Activated CD8-positive, alpha-beta memory T cell treated with anti-CD3 and anti-CD28 coated beads for 24 hours (primary cell): ENCODE measurements around the gene ULK2.
"Not testable (repeated sequence)": the region's sequence is repeated elsewhere in the genome, so short reads cannot be mapped to it uniquely, and the experiment has no call there.

Experiments
- DNase-seq: peaks from one replicate; pipeline ENCODE4 v3.0.0-alpha.2; 2020

The ULK2 gene

DNA sequence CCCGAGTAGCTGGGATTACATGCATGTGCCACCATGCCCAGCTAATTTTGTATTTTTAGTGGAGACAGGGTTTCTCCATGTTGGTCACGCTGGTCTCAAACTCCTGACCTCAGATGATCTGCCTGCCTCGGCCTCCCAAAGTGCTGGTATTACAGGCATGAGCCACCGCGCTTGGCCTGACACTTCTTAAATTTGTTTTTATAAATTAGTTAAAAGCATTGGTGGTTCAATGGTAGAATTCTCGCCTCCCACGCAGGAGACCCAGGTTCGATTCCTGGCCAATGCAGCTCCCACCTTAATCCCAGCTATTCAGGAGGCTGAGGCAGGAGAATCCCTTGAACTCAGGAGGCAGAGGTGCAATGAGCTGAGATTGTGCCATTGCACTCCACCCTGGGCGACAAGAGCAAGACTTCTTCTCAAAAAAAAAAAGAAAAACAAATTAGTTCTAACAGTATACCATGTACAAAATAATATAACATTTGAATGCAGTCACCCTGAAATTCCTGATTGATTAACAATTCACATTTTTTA, 7.0 kb downstream of the ULK2 start:
- not testable (repeated sequence) for DNase-seq

DNA sequence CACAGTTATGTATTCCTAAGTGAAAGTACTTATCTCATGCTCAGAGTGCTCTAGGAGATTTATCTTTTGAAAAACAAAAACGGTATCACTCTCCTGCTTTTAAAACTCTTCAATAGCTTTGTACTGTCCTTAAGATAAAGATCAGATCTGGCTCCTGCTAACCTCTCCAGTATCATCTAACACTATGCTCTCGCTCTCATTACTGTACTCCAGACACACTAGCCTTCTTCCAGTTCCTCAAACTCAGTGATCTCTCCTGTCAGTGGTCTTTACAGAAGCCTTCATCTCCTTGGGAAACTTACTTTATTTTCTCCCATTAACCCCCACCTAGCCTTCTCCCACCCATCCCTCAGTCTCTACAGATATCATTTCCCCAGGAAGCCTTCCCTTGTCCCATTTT, 10.1 kb downstream of the ULK2 start:
- no peak for DNase-seq

DNA sequence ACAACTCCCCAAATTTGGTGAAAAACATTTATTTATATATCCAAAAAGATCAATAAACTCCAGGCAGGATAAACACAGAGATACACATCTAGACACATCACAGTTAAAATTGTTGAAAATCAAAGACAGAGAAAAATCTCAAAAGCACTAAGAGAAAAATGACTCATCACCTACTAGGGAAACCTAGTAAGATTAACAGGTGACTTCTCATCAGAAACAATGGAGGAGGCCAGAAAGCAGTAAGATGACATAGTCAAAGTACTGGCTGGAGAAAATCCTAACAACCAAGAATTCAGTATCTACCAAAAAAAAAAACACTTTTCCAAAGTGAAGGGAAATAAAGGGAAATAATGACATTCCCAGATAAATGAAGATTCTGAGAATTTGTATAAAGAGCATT, 33.8 kb downstream of the ULK2 start:
- no peak for DNase-seq

DNA sequence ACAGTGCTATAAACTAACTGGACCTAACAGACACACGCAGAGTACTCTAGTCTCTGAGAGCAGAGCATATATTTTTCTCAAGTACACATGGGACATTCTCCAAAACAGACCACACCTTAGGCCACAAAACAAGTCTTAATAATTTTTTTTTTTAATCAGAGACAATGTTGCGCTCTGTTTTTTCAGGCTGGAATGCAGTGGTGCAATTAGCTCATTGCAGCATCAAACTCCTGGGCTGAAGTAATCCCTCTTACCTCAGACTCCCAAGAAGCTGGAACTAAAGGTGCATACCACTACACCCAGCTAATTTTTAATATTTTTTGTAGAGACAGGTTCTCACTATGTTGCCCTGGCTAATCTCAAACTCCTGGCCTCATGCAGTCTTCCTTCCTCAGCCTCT, 37.7 kb downstream of the ULK2 start:
- DNase-seq = no peak

DNA sequence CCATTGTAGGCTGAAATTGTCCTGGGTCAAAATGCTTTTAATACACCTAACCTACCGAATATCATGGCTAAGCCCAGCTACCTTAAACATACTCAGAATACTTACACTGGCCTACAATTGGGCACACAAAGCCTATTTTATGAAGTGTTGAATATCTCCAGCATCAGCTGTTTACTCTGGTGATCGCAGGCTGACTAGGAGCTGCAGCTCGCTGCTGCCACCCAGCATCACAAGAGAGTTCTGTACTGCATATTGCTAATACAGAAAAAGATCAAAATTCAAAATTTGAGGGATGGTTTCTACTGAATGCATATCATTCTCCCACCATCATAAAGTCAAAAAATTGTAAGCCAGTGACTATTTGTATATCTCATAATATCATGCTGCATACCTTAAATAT, 55.3 kb downstream of the ULK2 start:
- no peak for DNase-seq

DNA sequence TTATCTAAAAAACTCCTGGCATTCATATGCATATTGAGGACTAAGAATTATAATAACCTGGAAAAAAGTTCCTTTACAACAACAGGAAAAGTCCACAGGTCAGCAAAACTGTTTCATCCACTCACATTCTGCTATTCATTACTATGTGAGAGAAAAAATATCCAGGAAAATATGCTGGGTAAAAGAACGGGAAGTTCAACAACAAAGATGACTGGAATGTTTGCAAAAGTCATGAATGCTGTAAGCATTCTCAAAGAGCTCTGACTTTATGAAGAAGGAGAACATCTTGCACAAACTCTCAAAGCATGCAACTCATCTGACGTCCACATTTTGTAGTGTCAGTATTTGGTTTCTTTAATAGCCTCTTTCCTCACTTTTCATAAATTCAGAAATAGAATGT, 62.7 kb downstream of the ULK2 start:
- DNase-seq = no peak

DNA sequence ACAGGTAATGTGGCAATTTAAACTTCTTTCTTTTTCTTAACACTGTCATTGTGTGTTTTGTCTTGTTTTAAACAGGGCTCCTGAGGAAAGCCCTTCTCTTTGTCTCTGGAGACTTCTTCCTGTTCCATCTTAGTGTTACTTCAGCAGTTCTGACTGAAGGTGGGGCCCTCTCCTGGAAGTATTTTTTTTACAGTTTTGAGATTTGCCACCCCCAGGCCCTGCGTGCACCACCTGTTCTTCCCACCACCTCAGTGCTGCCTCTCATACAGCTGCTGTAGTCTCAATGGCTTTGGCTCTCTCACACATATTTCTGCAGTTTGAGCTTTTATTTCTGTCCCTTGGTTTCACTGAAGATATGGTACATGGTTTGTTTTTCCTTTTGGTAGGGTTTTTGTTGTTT, 67.2 kb downstream of the ULK2 start:
- DNase-seq = no peak

DNA sequence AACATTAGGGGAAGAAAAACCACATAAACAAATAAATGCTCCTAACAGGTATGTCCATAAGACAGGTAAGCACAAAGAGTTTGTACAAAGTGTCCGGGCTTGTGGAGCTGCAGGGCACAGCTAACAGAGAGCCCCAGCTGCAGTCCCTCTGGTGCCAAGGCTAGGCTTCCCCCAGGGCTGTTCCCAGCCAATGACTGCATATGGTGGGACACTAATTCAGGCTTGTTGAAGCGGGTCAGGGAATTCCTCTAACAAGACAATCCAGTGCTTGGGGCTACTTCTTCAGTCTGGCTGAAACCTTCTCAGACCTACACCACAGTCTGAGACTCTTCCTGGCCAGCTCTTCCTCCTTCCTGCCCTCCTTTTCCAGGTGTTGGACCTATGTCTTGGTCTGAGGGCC, 67.9 kb downstream of the ULK2 start:
- DNase-seq = no peak

DNA sequence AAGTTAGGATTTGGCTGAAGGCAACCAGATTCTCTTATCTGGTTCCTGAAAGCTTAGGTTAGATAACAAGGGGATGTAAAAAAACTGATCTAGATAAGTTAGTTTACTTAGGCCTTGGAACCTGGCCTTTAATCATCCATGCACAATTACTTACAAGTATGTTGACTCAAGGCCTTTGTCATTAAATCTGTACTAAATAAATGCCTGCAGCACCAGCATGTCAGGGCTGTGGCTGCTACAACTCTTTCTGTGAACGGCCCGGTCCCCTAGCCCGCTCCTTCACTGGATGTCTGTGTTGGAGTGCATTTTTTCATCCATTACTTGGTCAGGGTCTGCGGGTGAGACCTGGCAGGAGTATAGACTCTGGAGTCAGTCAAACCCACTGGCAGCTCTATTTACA, 71.3 kb downstream of the ULK2 start:
- no peak for DNase-seq

DNA sequence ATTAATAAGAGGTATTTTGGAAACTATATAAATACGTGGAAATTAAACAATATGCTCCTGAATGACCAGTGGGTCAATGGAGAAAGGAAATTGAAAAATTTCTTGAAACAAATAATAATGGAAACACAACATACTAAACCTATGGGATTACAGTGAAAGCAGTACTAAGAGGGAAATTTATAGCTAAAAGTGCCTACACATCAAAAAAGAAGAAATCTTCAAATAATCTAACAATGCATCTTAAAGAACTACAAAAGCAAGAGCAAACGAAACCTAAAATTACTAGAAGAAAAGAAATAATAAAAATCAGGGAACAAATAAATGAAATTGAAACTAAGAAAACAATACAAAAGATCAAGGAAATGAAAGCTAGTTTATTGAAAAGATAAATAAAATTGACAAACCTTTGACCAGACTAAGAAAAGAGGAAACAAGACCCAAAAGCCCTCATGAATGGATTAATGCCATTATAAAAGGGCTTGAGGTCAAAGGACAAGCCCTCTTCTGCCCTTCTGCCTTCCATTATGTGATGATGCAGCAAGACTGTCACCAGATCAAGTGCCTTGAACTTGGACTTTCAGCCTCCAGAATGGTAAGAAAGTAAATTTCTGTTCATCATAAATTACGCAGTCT, 75.7 kb downstream of the ULK2 start:
- no peak for DNase-seq

DNA sequence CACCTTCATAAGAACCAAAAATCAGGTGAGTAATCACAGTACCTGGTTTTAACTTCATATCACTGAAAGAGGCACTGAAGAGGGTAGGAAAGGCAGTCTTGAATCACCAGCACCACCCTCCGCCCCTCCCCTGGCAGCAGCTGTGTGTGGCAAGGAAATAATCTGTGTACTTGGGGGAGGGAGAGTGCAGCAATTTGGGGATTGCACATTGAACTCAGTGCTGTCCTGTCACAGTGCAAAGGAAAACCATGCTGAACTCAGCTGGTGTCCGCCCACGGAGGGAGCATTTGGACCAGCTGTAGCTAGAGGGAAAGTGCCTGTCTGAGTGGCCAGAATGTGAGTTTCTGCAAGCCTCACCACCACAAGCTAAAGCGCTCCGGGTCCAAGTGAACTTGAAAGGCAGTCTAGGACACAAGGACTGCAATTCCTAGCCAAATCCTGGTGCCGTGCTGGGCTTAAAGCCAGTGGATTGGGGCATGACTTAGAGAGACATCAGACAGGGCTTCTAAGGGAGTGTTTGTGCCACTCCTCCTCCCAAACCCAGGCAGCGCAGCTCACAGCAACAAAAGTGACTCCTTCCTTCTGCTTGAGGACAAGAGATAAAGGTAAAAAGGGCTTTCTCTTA, 79.9 kb downstream of the ULK2 start:
- DNase-seq = no peak

DNA sequence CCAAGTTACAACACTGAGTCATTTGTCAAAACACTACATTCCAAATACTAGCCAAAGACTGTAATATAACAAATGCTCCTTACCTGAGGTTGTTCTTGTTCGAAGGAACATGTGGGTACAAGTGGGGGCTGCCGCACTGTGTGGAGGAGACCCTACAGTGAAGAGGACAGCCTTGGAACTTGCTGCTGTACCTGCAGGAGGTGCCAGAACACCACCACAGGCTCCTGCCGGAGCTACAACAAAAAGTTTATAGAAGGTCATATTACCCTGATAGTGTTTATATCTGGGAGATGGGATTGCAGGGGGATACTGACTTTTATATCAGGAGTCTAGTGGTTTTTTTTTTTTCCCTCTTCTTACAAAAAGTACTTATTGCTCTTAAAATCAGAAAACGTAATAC, 81.9 kb downstream of the ULK2 start:
- DNase-seq = no peak

DNA sequence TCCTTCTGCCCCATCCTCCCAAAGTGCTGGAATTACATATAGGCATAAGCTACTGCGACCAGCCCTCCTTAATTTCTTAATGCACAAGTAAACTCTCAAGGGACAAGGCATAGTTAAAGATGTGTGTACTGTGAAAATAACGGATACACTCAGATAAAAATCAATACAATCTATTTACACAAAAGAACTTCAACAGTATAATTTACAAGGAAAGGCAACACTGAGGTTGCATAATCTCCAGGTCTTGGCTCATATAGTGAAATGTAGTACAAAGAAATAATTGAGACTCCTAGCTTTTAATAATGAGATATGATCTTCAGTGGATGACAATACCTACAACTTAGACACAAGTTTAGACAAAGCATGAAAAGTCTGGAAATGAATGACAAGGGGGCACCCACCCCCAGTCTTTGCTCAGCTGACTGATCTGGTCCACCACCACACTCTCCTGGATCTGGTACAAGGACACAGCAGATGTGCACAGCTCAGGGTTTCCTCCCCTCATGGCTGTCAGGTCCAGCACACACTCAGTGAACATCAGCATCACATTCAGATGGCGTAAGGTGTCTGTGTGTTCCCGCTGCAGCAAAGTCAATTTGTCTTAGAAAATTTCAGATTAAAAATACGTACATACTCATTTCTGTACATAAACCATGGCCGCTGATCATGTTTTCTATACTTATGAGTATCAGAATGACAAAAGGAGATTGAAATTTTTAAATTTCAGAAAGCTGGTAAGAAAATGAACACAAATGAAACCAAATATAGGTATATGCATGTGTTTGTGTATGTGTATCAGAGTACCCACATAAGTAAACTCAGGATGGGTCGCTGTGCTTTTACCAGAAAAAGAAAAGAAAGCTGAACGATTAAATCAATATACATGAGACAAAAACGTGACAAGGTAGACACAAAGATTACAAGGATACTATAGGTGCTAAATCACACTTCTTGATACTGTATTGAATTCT, 86.0 kb downstream of the ULK2 start:
- no peak for DNase-seq

DNA sequence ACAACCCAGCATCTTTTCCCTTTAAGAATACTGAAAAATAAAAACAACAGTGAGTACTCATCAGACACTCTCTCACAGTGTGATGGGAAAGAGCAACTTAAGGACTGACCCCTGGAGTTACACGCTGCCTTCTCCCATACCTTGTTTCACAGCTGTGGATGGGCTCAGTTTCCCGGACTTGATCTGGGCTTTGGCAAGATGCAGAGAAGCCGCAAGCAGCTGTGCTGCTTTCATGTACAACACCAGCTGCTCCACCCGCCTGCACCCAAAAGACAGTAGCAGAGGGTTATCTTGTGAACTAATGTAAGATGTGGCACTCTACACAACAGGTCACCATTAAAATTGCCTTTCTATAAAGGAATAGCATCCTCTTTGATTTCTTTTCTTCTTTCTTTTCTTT, 86.9 kb downstream of the ULK2 start:
- DNase-seq = no peak

DNA sequence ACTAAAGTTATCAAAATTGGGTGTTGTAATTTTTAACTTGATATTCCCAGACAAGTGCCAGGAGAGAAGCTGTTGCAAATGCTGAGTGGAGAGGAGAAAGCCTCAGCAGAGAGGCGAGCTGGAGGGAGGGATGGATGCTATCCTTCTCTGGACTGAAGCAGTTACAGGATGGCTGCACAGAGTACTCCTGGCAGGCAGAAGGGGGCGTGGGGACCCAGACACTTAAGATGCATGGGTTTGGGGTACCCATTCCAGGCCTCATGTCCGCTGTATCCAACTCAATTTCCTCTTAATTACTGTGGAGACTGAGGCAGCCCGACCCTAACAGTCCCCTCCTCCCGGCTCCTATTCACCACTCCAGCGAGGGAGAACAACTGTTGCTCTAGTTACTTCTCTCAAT, 94.2 kb downstream of the ULK2 start:
- DNase-seq = no peak

DNA sequence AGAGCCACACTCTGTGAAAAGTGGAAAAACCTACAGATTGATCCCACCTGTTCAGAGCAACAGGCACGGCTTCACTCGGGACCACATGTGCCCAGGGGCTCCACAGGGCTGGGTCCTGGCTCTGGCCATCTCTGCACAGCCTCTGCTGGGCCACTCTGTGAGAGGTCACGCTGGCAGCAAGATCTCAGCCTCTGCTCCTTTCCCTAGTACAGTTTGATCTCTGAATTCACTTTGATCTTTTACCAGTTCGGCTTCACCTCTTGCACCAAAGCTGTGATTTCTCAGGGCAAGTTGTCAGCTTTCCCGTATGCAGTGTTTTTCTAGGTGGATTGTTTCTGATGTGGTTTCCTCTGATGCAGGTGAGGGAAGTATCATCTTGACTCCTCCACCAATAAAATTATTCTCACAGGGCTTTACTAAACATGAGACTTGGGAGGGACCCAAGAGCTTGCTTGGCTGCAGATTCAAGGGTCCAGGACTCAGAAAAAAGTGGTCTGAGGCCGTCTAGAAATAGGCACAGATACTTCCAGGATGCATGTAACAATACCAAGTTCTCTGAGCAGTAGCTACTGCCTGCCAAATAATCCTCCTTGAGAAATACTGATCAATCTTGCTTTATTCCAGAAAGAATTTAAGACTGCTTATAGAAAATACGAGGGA, 95.6 kb downstream of the ULK2 start:
- DNase-seq = no peak

DNA sequence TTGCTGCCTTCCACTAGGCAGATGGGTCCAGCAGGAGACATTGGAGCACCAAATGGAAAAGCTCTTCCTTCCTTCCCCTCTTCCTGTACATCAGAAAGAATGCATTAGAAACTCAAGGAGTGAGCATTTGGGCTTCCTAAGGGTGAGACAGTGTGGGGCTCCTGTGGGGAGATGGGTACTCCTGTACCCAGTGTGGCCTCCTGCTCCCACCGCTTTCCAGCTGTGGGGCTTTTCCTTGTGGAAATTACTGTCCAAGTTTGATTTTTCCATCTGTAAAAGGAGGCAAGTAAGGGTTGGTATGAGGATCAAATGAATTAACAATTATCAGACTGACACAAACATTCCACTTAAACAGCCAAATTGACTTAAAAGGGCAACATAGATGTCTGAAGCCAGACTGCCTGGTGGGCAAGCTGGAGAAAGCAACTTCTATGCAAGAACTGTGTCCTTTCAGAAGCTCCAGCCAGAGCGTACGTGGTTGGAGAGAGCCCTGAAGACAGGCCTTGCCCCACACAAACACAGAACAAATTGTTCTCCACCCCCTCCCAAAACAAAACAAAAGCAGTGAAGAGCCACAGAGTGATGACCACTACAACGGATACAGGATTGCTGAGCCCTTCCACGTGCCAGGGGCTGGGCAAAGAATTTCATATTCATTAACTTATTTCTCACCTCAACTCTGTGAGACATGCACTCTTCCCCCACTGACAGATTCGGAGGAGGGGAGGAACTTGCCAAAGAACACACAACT, 96.6 kb downstream of the ULK2 start:
- no peak for DNase-seq

DNA sequence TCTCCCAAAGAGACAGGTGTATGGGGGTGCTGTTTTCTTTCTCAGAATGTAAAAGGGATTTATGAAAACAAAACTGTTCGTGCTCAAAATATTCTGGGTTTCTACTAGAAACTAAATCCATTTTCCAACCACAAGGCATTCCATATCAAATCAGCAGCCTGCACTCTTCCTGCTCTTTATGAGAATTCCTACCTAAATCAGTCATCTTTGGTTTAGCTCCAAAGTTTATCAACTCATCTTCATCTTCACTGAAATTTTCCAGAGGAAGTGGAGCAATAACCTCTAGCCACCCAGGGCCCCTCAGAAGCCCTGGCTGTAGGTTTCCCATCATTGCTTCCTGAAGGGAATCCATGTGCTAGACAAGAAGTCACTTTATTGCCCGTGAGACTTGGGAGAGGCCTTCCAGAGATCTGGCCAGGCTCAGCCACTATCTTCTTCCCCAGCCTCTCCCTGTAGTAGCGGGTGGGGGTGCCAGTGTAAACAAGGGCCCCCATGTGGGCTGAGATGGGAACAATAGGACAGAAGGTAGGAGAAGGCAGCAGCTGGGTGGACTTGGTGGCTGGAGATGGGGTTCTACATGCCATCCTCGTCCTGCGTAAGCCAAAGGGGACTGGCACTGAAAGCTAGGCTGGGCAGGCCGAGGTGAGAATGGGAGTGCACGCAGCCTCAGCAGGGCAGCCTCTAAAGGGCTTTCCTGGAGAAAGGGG, 97.6 kb downstream of the ULK2 start:
- no peak for DNase-seq

DNA sequence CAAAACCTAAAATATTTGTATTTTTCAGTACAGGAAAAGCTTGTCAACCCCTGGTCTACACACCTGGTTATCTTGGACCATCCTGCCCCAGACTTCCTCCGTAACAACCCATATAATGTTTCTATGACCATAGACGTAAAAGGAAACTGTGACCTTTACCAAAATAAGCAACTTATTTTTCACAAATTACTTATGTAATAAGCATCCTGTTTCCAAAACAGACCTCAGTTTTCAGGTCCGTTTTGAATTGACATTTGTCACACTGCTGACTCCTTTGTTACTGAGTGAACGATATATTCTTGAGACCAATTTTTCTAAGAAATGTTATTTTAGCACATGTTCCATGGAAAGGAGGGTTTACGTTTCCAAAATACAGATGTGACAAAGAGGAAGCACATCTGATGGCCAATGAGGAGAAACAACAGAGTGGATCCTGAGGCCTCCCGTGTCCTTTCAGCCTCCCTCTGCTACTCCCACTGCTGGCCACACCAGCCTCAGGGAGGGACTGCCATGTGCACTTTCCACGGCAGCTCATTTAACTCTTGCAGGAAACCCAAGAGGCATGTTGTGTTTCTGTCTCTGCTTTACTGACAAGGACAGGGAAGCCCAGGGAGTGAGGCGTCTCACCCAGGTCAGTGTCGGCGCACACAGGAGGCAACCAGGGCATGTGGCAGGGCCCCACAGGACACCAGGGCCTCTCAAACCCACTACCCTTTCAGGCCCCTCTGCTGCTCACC, 99.5 kb downstream of the ULK2 start:
- DNase-seq = no peak

DNA sequence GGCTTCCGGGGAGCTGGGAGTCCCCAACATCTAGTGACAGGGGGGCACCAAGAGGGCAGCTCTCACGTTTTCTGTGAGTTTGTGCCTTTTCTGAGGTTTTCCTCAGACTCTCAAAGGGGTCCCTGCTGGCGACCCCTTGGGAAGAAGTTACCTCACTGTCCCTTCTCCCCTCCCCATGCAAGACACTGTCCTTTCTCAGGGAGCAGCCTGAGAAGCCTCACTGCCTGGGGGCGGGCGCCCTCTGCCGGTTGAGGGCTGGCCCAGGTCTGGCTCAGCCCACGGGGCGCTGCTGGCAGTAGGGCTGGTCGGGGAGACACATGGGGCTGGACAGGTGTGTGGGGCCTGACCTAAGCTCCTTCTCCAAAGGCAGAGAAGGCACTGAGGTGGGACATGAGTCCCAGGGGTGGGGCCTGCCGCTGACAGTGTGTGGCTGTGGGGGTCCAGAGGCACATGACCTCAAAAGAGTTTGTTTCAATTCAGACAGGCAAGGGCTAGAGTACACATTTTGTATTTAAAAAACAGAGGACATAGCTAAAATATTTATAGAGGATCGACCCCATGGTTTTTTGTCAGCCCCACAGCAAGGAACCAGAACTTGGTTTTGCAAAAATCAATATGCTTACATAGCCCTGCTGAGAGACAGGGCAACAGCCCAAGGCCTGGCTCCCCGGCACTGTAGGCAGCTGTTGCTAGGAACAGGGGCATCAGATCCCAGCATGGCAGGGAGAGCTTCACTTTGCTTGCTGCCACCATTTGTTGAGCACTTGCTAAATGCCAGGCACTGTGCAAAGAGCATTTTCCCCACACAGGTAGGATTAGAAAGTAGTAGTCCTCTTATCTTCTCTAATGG, 101.1 kb downstream of the ULK2 start:
- peak; percentile 92 for DNase-seq
